Measurements from ENCODE around the gene KRT34.

Gene KRT34

DNA sequence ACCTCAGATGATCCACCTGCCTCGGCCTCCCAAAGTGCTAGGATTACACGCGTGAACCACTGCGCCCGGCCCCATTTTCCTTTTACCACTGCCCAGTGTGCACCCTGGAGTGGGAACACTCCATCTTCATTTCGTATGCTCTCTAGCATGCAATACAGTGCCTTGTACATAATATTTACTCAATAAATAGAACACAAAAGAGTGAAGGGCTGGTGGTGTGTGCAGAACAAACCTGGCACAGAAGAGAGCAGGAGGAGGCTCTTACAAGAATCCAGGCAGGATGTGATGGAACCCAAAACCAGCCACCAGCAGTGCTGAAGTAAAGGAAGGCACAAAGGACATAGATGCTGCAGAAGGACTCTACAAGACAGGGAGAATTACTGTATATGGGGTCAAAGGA, 35.0 kb upstream of the KRT34 start:
- Histone ChIP-seq H3K27me3 (ENCODE audit: control insufficient read depth, insufficient read depth, low read length) (no peaks in the 10 kb centered on the region), H3K9me3 (ENCODE audit: control insufficient read depth, low read length) (no peaks in the 10 kb centered on the region), H3K4me3 (ENCODE audit: low read length) (no peak overlapping the region), H3K9ac (ENCODE audit: low read length) (no peak overlapping the region), H3K36me3 (ENCODE audit: control insufficient read depth, insufficient read depth, low read length) (no peaks in the 10 kb centered on the region), H3K4me1 (ENCODE audit: control insufficient read depth, insufficient read depth, low read length) (peaks cover 8% of the 10 kb centered on the region)

DNA sequence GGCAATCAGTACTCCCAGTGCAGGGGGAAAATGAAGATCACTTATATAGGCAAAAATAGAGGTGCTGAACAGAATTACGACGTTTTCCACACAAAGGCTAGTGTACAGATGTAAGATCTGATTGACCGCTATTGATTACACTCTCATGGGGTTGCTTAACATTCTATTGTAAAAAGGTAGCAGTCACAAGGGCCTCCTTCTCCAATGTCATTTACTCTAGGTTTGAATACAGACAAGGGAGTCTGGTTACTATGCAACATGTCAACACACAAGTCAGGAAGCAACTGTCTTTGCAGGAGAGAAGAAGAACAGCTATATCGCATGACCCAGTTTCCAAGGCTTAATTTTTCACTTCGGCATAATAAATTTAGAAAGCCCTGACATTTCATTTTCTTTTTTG, 34.4 kb upstream of the KRT34 start:
- peaks cover 8% of the 10 kb centered on the region for H3K4me1 ChIP-seq (ENCODE audit: control insufficient read depth, insufficient read depth, low read length)
- no peaks in the 10 kb centered on the region for H3K27me3 ChIP-seq (ENCODE audit: control insufficient read depth, insufficient read depth, low read length)
- H3K9me3 ChIP-seq (ENCODE audit: control insufficient read depth, low read length): no peaks in the 10 kb centered on the region
- H3K4me3 ChIP-seq (ENCODE audit: low read length): no peak overlapping the region
- H3K9ac ChIP-seq (ENCODE audit: low read length): no peak overlapping the region
- no peaks in the 10 kb centered on the region for H3K36me3 ChIP-seq (ENCODE audit: control insufficient read depth, insufficient read depth, low read length)

DNA sequence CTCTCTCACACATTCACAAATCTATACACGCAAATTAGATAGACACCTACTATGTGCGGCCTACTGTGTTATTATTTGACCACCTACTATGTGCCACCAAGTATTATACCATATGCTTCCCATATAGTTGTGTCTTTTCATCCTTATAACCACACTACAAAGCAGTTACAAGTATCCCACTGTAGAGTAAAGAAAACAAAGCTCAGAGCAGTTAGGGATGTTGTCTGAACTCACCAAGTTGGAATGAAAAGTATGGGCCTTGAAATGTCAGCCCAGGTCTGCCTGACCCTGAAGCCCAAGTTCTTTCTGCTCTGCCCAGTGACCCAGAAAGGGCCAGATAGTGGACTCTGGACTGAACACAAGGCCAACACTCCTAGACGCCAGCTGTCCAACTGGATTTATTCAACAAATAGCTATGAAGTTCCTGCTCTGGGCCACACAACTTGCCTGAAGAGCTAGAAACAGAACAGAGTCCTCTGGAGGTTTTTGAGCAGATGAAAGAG, 33.8 kb upstream of the KRT34 start:
- Histone ChIP-seq H3K4me1 (ENCODE audit: control insufficient read depth, insufficient read depth, low read length) (peaks cover 8% of the 10 kb centered on the region), H3K27me3 (ENCODE audit: control insufficient read depth, insufficient read depth, low read length) (no peaks in the 10 kb centered on the region), H3K4me3 (ENCODE audit: low read length) (no peak overlapping the region), H3K9ac (ENCODE audit: low read length) (no peak overlapping the region), H3K9me3 (ENCODE audit: control insufficient read depth, low read length) (no peaks in the 10 kb centered on the region), H3K36me3 (ENCODE audit: control insufficient read depth, insufficient read depth, low read length) (no peaks in the 10 kb centered on the region)

DNA sequence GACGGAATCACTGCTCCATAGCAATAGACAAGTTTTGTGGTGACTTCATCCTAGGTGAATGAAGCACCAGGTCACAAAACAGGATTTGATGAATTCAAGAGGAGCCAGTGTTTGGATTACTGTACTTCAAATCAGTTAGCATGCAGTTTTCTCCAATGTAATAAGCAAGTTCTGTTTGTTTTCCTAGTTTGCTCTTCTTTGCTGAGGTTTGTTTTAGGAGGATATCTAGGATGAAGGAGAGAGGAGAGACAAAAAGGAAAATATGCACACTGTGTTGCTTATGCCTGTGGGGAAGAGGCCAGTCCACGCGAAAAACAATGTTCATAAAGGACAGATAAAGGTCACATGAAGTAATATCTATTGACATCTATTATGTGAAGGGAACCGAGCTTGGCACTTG, 33.3 kb upstream of the KRT34 start:
- no peak overlapping the region for H3K9ac ChIP-seq (ENCODE audit: low read length)
- no peaks in the 10 kb centered on the region for H3K9me3 ChIP-seq (ENCODE audit: control insufficient read depth, low read length)
- H3K4me1 ChIP-seq (ENCODE audit: control insufficient read depth, insufficient read depth, low read length): peaks cover 8% of the 10 kb centered on the region
- no peak overlapping the region for H3K4me3 ChIP-seq (ENCODE audit: low read length)
- H3K27me3 ChIP-seq (ENCODE audit: control insufficient read depth, insufficient read depth, low read length): no peaks in the 10 kb centered on the region
- no peaks in the 10 kb centered on the region for H3K36me3 ChIP-seq (ENCODE audit: control insufficient read depth, insufficient read depth, low read length)

DNA sequence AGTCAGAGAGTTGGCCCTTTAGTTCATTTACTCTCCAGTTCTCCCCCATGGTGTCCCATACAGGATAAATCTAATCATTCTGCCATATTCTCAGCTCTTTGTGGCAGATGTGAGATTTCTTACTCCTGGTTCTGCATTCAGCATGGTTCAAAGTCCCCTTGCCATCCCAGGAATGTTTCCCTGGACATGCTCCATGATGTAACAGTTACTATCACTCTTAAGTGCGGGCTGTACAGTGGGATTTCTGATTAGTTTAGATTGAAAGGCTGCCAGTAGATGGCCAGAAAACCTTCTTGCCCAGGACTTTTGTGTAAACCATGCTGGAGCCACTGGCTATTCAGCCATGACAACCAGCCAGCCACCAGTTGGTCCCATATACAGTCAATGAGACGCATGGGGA, 31.9 kb upstream of the KRT34 start:
- Histone ChIP-seq H3K4me3 (ENCODE audit: low read length) (no peak overlapping the region), H3K4me1 (ENCODE audit: control insufficient read depth, insufficient read depth, low read length) (peaks cover 8% of the 10 kb centered on the region), H3K9me3 (ENCODE audit: control insufficient read depth, low read length) (no peaks in the 10 kb centered on the region), H3K9ac (ENCODE audit: low read length) (no peak overlapping the region), H3K27me3 (ENCODE audit: control insufficient read depth, insufficient read depth, low read length) (no peaks in the 10 kb centered on the region), H3K36me3 (ENCODE audit: control insufficient read depth, insufficient read depth, low read length) (no peaks in the 10 kb centered on the region)

DNA sequence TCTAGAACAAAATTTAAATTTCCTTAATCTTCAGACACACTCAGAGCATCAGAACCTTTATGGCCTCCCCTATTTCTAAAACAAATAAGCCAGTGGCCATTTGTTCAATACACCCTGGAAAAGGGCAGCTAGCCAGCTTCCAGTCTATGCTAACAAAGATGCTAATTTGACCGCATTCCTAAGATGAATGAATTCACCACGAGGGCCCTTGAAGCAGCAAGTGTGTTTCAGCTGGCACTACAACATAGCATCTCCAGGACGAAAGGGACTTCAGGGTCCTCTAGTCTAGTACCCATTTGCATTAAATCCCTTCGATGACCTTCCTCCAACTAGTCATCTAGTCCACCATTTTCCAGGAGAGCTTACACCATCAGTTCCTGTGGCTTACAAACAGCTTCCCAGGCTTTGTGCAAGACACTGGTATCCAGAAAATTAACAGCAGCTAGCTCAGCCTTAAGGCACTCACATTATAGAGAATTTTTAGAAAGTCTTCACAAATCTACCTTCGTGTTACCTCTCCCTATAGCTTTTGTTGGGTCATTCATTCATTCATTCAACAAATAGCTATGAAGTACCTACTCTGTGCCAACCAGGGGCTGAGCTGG, 31.3 kb upstream of the KRT34 start:
- H3K27me3 ChIP-seq (ENCODE audit: control insufficient read depth, insufficient read depth, low read length): no peaks in the 10 kb centered on the region
- peaks cover 8% of the 10 kb centered on the region for H3K4me1 ChIP-seq (ENCODE audit: control insufficient read depth, insufficient read depth, low read length)
- no peak overlapping the region for H3K9ac ChIP-seq (ENCODE audit: low read length)
- H3K4me3 ChIP-seq (ENCODE audit: low read length): no peak overlapping the region
- H3K9me3 ChIP-seq (ENCODE audit: control insufficient read depth, low read length): no peaks in the 10 kb centered on the region
- H3K36me3 ChIP-seq (ENCODE audit: control insufficient read depth, insufficient read depth, low read length): no peaks in the 10 kb centered on the region

DNA sequence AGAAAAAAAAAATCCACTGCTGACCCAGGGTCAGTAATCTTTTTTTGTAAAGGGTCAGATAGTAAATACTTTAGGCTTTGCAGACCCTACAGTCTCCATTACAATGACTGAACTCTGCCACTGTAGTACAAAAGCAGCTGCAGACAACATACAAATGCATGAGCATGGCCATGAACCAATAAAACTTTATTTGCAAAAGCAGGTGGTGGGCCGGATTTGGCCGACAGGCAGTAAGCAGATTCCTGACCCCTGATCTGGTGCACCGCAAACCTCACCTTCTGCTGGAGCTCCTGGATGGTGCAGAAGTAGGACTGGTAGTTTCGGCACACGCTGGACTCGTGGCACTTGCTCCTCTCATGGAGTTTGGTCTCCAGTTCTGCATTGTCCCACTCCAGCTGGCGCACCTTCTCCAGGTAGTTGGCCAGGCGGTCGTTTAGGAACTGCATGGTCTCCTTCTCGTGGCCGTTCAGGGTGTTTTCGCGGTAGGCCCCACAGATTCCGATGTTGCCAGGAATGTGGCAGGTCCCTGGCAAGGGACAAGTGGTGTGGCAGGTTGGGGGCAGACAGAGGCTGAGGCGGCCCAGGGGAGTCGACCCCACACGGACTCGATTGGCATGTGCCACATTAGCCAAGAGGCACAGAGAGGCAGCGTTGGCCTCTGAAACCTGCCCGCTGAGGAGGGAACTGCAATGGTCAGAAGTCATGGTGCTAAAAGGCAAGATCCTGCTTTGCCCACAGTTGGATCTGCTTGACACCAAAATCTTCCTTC, 29.1 kb upstream of the KRT34 start:
- Histone ChIP-seq H3K4me3 (ENCODE audit: low read length) (no peak overlapping the region), H3K36me3 (ENCODE audit: control insufficient read depth, insufficient read depth, low read length) (no peaks in the 10 kb centered on the region), H3K4me1 (ENCODE audit: control insufficient read depth, insufficient read depth, low read length) (no peaks in the 10 kb centered on the region), H3K9me3 (ENCODE audit: control insufficient read depth, low read length) (no peaks in the 10 kb centered on the region), H3K9ac (ENCODE audit: low read length) (no peak overlapping the region), H3K27me3 (ENCODE audit: control insufficient read depth, insufficient read depth, low read length) (no peaks in the 10 kb centered on the region)

DNA sequence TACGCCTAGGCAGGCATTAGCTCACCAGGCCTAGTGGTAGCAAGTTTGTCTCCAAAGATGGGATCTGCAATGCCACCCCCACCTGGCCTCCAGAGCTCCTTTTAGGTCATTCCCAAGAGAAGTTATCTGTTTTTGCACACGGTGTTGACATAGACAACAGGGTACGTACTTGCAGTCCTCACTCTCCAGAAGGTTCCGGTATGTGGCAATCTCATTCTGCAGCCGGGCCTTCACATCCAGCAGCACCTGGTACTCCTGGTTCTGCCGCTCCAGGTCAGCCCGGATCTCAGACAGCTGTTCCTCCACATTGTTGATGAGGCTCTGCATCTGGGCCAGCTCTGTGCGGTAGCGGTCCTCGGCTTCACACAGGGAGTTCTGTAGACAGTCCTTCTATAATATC, 25.1 kb upstream of the KRT34 start:
- no peak overlapping the region for H3K4me3 ChIP-seq (ENCODE audit: low read length)
- no peaks in the 10 kb centered on the region for H3K9me3 ChIP-seq (ENCODE audit: control insufficient read depth, low read length)

DNA sequence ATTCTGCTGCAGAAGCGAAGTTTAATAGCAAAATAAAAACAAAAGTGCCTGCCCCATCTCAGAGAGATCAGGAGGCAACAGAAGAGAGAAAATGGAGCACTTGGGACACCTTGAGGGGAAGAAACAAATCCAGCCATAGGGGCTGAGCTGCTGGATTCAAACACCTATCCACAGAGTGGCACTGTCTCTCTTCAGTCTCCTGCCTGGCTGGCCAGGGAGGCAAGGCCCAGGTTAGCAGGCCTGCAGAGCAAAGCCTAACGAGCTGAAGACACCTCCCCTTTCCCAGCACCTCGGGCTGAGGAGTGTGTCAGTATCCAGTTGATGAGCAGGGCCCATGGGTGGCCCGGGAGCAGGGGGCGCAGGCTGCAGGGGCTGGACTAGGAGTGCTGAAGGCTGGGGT, 24.1 kb upstream of the KRT34 start:
- Histone ChIP-seq H3K4me3 (ENCODE audit: low read length) (no peak overlapping the region), H3K9ac (ENCODE audit: low read length) (no peak overlapping the region), H3K4me1 (ENCODE audit: control insufficient read depth, insufficient read depth, low read length) (no peaks in the 10 kb centered on the region), H3K27me3 (ENCODE audit: control insufficient read depth, insufficient read depth, low read length) (peaks cover 4% of the 10 kb centered on the region), H3K9me3 (ENCODE audit: control insufficient read depth, low read length) (no peaks in the 10 kb centered on the region), H3K36me3 (ENCODE audit: control insufficient read depth, insufficient read depth, low read length) (no peaks in the 10 kb centered on the region)

More for the DNA sequence above, 25.1 kb upstream of the KRT34 start:
- H3K9ac ChIP-seq (ENCODE audit: low read length): no peak overlapping the region
- H3K27me3 ChIP-seq (ENCODE audit: control insufficient read depth, insufficient read depth, low read length): peaks cover 4% of the 10 kb centered on the region
- H3K4me1 ChIP-seq (ENCODE audit: control insufficient read depth, insufficient read depth, low read length): no peaks in the 10 kb centered on the region
- H3K36me3 ChIP-seq (ENCODE audit: control insufficient read depth, insufficient read depth, low read length): no peaks in the 10 kb centered on the region

DNA sequence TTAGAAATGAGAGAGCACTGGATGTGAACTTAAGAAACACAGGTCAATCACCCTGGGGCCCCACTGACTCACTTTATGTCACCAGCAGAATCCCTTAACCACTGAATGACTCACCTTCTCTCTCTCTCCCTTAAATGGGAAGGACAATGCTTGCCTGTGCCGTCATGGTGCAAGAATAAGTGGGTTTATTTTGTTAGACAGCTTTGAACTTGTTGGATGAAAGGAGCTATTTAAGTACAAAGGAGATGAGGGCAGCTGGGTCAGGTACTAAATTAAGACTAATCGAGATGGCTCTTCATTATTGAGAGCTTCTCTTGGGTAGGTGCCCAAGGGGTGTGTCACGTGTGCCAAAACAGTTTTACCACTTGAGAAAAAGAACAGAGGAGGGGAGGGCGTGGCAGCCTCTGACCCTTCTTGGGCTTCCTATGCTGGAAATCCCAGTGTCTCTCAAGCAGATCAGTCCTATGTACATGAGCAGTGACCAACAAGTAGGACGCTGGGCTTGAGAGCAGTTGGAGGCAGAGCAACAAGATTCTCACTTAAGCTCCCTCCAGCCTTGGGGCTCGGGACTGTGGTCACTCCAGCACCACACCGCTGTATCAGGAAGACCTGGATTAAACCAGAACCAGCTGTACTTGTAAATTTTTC, 22.0 kb upstream of the KRT34 start:
- Histone ChIP-seq H3K9ac (ENCODE audit: low read length) (no peak overlapping the region), H3K27me3 (ENCODE audit: control insufficient read depth, insufficient read depth, low read length) (peaks cover 4% of the 10 kb centered on the region), H3K9me3 (ENCODE audit: control insufficient read depth, low read length) (no peaks in the 10 kb centered on the region), H3K4me1 (ENCODE audit: control insufficient read depth, insufficient read depth, low read length) (no peaks in the 10 kb centered on the region), H3K4me3 (ENCODE audit: low read length) (no peak overlapping the region), H3K36me3 (ENCODE audit: control insufficient read depth, insufficient read depth, low read length) (no peaks in the 10 kb centered on the region)

DNA sequence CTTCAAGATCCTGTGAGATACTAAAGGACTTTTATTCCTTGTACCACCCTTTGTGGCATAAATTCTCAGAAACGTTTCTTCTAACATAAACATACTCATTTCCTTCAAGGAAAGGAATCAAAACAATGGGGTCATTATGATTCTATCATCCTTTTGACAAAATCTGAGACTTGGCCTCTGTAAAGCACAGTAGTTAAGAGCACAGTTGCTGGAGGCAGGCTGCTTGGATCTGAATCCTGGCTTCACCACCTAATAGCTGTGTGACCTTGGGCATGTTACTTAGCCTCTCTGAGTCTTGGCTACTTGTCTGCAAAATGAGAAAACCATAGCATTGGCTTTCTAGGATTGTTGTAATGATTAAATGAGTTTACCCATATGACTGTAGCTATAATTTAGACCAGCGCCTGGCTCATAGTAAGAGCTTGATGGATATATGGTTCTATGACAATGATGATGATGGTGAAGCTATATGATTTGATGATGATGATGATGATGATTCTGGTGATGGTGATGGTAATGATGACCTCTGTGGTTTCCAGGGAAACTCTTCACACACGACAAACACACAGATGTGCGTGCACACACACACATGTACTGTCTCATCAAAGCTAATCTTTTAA, 21.4 kb upstream of the KRT34 start:
- H3K4me3 ChIP-seq (ENCODE audit: low read length): no peak overlapping the region
- no peaks in the 10 kb centered on the region for H3K4me1 ChIP-seq (ENCODE audit: control insufficient read depth, insufficient read depth, low read length)
- no peaks in the 10 kb centered on the region for H3K36me3 ChIP-seq (ENCODE audit: control insufficient read depth, insufficient read depth, low read length)
- H3K9ac ChIP-seq (ENCODE audit: low read length): no peak overlapping the region
- peaks cover 4% of the 10 kb centered on the region for H3K27me3 ChIP-seq (ENCODE audit: control insufficient read depth, insufficient read depth, low read length)
- H3K9me3 ChIP-seq (ENCODE audit: control insufficient read depth, low read length): no peaks in the 10 kb centered on the region

DNA sequence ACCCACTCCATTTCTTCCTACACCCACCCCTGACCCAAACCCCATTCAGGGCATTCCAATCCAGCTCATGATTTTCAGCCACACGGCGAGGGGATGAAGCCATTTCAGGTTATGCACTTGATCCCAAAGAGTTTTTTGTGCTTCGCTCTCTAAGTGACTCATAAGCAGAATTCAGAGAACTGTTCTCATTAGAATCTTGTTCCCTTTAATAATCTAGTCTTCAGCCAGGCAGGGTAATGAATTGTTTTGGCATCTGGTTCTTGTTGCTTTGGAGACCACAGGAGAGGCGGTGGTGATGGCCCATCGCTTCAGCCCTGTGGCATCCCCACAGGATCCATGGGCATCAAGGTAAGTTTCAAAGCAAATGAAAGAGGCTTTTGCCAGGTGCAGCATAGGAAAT, 20.1 kb upstream of the KRT34 start:
- no peaks in the 10 kb centered on the region for H3K9me3 ChIP-seq (ENCODE audit: control insufficient read depth, low read length)
- no peaks in the 10 kb centered on the region for H3K4me1 ChIP-seq (ENCODE audit: control insufficient read depth, insufficient read depth, low read length)

More for the DNA sequence above, 20.1 kb upstream of the KRT34 start:
- no peak overlapping the region for H3K4me3 ChIP-seq (ENCODE audit: low read length)
- no peaks in the 10 kb centered on the region for H3K36me3 ChIP-seq (ENCODE audit: control insufficient read depth, insufficient read depth, low read length)
- H3K9ac ChIP-seq (ENCODE audit: low read length): no peak overlapping the region
- peaks cover 4% of the 10 kb centered on the region for H3K27me3 ChIP-seq (ENCODE audit: control insufficient read depth, insufficient read depth, low read length)

All from mucosa of stomach (tissue), 1 donor.